Activated T-cell treated with anti-CD3 and anti-CD28 coated beads, Interleukin-2, amount 50 U/mL, for 1 hour (primary cell): ENCODE results near the gene TPD52L1.
A peak's percentile ranks its signal among the peaks of the same experiment; 100 is the strongest.
"Not testable (repeated sequence)": the region's sequence is repeated elsewhere in the genome, so short reads cannot be mapped to it uniquely, and the experiment has no call there.

Experiments
- DNase-seq: peaks from one replicate; pipeline ENCODE4 v3.0.0-alpha.2; 2020

Gene TPD52L1, protein sequence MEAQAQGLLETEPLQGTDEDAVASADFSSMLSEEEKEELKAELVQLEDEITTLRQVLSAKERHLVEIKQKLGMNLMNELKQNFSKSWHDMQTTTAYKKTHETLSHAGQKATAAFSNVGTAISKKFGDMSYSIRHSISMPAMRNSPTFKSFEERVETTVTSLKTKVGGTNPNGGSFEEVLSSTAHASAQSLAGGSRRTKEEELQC

DNA sequence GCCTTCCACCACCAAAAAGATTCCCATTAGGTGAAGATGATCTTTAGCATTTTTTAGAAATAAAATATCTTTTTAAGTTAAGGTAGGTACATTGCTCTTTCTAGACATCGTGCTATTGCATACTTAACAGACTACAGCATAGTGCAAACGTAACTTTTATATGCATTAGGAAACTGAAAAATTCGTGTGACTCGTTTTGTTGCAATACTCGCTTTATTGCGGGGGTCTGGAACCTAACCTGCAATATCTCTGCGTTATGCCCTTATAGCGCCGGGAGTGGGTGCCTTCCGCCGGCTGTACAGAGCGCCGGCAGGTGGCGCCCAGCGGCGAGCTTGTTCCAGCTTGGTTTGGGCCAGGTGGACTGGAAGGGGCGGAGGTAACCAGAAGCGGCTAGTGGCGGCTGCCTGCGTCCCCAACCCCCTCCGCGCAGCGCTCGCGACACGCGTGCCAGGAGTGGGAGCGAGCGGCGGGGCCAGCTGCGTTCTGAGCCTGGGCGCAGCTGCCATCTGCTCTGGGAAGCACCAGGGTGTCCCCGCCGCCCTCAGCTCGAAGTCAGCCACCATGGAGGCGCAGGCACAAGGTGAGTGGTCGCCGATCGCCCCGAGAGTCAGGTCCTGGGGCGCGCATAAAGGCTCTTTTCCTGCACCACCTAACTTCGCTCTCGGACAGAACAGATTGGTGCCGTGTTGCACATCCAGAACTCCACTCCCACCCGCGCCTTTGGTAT, at the start of gene TPD52L1:
TSS of gene TPD52L1 (plus strand) at position 383 of the 727 bp plus-strand sequence. CDS start at position 562, 179 bp downstream.
- peak; percentile 55 for DNase-seq

DNA sequence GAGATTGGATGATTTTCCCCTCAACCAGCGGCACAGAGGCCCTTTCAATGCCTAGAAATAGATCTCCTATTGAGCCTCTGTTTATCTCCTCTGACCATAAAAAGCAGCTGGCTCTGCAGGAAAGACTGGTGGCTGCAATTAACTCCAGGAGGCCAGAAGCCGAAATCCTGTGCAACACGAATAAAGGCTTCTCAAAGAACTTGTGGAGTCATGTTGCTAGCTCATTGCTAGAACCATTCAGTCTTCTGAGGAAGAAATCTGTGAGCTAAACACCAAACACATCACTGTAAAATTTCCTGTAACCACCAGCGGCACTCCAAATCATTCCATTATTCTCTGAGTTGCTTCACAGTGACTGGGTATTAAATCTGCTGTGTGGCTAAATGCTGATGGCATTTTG, 49.1 kb upstream of the TPD52L1 start:
- DNase-seq, result no peak

DNA sequence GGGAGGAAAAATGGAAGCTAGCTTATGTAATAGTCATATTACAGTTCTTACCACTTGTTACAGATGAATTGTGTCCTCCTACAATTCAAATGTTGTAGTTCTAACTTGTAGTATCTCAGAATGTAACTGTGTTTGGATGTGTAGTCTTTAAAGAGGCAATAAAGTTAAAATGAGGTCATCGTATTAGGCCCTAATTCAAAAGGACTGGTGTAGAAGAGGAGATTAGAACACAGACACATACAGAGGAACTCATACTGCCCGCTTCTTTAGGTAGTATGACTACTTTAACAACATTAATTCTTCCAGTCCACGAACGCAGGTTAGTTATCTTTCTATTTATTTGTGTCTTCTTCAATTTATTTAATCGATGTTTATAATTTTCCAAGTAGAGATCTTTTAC, 46.5 kb upstream of the TPD52L1 start:
- DNase-seq, result no peak

DNA sequence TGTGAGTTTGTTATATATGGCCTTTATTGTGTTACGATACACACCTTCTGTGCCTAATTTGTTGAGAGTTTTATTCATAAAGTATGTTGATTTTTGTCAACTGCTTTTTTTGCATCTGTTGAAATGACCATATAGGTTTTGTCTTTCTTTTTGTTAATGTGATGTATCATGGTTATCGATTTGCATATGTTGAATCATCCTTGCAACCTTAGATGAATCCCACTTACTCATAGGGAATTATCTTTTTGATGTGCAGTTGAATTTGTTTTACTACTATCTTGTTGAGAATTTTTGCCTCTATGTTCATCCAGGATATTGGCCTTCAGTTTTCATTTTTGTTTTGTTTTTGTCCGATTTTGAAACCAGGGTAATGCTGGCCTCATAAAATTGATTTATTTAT, 45.7 kb upstream of the TPD52L1 start:
- DNase-seq, result no peak

DNA sequence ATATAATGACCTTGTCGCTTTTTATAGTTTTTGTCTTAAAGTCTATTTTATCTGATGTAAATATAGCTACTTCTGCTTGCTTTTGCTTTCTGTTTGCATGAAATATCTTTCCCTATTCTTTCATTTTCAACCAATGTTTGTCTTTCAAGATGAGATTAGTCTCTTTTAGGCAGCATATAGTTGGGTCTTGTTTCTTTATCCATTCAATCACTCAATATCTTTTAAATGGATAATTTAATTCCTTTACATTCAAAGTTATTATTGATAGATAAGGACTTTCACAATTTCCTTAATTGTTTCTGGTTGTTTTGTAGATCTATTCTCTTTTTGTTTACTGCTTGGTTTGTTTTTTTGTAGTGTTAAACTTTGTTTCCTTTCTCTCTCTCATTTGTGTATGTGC, 43.5 kb upstream of the TPD52L1 start:
- no peak for DNase-seq

DNA sequence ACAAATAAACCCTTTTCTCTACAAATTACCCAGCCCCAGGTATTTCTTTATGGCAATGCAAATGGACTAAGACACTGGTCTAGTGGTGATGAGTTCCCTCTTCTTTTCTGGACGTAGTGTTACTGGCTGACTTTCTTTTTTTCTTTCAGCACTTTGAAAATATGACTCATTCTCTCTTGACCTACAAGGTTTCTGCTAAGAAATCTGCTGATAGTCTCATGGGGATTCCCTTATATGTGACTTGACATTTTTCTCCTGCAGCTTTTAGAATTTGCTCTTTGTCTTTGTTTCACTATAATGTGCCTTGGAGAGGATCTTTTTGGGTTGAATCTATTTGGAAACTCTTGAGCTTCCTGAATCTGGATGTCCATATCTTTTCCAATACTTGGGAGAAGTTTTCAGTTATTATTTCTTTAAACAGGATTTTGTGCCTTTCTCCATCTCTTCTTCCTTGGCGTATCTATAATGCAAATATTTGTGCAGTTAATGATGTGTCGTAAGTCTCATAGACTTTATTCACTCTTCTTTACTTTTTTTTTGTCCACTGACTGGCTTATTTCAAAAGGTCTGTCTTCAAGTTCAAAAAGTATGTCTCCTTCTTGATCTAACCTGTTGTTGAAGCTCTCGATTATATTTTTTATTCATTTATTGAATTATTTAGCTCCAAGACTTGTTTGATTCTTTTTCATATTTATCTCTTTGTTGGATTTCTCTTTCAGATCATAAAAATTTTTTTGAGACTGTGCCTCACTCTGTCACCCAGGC, 42.2 kb upstream of the TPD52L1 start:
- DNase-seq, result no peak

DNA sequence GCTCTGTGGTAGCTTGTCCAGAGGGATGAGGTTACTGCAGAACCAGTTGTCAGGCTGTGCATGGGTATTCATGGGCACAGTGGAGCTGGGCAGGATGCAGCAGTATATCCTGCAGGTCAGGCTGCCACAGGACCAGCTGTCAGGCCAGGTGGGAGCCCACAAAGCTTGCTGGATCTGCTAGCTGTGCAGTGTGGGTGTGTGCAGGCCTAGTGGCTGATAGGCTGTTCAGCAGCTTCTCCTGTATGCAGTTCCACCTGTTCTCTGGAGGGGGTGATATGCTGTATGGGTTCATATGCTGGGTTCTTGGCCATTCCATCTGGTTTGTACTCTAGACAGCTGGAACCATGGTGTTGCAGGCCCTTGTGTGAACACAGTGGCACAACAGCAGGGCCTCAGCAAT, 40.6 kb upstream of the TPD52L1 start:
- DNase-seq, result no peak

DNA sequence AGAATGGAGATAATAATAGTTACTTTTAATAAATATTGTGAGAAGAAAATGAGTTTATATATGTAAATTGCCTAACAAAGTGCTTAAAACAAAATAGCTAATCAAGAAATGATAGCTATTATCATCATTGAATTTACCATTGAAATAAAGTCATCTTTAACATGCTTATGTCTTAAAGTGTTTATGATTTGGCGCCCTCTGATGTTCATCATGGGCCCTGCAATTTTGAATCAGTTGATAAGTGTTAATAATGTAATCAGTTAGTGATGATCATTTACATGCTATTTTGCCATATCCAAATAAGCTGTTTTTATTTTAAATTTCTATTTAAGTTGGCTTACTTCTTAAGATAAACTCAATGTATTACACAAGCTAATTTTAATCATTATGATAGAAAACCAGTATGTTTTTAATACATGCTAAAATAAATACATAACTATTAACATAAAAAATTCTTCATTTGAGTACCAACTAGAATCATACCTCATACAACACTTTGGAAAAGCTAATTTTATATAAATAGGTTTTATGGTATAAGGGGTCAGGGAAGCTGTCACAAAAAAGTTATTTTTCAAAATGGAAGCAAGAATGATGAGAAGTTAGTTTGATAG, 39.2 kb upstream of the TPD52L1 start:
- peak; percentile 22 for DNase-seq

DNA sequence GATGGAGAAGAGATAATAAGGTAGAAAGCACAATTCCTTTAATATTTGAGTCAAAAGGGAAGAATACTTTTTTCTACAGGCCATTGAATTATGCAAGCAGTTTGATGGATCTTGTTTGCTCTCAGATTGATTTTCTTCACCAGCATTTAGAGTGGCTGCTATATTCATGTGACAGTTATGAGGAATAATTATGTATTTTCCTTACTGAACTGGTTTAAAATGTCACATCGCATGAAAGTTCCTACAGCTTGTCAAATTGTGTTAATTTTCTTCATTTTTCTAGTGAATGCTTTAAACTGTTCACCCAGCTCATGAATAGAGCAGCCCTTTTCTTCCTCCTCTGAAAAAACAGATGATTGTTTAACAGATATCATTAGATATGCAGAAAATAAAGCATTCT, 37.4 kb upstream of the TPD52L1 start:
- DNase-seq, result no peak

DNA sequence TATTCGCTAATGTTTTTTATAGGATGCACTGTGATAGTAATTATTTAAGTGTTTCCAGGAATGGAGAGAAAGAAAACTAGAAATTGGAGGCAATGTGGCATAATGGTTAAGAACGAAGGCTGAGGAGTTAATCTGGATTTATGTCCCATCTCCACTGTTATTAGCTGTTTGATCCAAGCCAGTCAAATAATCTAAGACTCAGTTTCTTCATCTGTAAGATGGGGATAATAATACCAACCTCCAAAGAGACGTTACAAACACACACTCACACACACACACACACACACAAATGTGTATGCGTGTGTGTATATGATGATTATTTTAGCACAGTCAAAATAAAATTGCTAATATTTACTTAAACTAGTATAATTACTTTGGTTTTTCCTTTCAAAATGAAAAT, 36.9 kb upstream of the TPD52L1 start:
- DNase-seq, result no peak

DNA sequence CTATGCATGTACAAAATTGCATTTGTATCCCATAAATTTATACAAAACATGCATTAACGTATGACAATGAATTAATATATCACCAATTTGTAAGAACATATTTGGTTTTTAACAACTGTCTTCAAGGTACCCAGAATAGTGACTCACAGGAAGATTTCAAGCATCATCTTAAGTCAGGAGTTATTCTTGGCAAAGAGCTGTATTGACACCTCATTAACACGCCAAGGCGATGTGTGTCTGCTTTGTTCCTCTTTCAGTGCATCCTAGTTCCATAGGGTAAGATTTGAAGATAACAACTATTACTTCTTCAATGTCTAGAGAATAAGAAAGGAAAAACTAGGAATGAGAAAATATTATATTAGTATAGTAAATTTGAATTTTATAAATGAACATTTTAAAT, 35.8 kb upstream of the TPD52L1 start:
- DNase-seq, result no peak

DNA sequence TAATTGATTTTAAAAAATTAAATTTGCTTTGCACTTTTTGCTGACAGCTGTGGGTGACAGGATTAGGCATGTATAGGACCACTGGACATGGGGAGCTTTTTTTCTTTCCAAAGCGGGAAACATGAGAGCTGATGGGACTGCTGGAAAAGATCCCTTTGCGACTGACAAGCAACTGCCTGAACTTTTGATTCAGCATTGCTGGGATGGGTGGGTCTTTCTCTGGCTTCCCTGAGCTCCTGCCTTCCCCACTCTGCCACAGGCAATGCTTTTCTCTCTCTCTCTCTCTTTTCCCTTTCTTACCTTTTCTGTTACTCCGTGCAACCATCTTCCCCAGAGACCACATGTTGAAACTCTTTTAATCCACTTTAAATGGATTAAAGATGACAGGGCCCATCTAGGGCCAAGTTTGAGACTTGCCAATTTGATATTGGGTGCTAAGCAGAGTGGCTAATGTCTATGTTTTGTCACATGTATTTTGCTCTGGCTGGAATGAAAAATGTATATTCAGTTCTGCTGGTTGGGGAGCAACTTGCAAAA, 33.5 kb upstream of the TPD52L1 start:
- DNase-seq, result no peak

DNA sequence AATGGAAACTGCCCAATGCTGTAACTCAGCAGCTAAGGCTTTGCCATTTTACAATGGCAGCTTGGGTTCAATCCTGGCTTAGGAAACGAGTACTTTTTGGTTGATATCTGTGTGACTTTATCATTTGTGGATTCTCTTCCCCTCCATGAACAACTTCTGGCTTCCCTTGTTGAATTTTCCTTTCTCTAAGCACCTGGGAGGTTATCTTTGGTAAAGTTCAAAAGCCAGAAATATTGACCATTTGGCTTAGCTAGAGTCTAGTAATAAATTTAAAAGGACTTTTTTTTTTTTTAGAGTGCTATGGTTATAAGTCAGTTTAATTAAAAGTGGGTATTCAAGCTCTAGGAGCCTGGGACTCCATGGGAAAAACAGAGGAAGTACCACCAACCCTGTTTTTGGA, 31.7 kb upstream of the TPD52L1 start:
- DNase-seq, result no peak

DNA sequence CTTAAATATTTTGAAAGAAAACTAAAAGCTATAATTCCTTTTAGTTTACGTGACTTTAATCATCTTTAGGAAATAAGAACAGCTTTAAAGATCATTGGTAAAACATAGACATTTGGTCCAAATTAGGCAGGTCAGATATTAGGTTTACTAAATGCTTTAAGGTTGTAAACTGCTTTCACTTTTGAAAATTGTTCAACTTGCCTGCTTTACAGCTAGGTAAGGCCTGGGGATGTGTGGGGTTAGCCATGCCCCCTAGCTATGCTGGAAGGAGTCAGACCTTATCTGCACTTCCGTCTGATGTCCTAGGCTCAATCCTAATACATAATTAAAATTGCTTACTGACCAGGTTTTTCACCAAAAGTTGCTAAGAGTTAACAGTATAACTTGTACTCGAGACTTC, 30.5 kb upstream of the TPD52L1 start:
- DNase-seq, result no peak

DNA sequence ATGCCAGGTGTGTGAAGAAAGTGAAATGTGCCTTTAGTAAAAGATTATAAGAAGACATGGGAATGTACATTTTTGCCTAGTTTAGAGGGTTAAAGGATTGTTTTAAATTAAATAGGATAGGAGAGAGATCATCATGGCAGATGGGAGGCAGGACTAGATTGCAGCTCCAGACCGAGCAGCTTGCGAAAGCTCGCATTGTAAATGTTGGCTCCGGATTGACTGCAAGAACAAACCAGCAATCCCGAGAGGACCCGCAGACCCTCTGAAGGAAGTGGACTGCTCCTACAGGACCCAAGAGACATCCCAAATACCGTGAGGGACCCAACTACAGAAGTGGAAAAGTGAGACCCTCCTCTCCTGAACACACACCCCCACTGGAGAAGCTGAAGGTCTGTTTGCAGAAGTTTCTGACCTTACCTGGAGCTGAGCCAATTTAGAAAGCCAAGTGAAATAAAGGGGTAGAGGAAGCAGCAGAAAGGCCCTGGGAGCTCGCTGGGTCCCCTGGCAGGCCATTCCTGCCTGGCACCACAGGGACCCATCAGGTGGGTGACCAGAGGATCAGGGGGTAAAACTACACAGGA, 30.0 kb upstream of the TPD52L1 start:
- DNase-seq, result no peak

DNA sequence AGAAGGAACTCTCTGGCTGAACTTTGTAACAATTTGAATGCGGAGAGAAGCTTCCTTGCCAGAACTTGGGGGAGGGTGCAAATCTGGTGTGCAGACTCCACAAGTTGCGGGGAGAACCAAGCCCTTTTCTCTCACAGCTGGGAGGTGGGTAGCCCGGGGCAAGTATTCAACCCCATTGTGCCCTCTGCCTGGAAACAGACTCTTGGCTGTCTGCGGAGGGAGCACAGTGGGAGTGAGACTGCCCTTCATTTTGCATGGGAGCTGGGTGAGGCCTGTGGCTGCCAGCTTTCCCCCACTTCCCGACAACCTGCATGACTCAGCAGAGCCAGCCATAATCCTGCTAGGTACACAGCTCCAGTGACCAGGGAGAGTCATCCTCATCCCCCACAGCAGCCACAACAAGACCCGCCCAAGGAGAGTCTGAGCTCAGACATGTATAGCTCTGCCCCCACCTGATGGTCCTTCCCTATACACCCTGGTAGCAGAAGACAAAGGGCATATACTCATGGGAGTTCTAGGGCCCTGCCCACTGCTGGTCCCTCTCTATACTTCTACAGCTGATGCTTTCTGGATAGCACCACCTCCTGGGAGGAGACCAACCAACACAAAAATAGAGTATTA, 29.4 kb upstream of the TPD52L1 start:
- DNase-seq, result no peak

DNA sequence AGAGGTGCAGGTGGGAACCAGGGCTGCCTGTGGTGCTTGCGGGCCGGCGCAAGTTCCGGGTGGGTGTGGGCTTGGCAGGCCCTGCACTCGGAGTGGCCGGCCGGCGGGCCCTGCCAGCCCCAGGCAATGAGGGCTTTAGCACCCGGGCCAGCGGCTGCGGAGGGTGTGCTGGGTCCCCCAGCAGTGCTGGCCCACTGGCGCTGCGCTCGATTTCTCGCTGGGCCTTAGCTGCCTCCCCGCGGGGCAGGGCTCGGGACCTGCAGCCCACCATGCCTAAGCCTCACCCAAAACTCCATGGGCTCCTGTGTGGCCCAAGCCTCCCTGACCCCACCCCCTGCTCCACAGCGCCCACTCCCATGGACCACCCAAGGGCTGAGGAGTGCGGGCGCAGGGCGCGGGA, 27.7 kb upstream of the TPD52L1 start:
- DNase-seq, result not testable (repeated sequence)

DNA sequence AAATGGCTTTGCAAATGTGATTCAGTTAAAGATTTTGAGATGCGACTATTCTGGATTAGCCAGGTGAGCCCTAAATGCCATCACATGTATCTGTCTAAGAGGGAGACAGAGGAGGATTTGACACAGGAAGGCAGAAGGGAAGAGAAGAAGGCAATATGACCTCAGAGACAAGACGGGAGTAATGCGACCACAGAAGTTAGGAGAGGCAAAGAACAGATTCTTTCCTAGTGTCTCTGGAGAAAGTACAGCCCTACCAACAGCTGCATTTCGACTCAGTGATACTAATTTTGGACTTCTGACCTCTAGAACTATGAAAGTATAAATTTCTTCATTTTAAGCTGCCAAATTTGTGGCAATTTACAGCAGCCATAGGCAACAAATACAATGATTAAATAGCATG, 24.2 kb upstream of the TPD52L1 start:
- no peak for DNase-seq

DNA sequence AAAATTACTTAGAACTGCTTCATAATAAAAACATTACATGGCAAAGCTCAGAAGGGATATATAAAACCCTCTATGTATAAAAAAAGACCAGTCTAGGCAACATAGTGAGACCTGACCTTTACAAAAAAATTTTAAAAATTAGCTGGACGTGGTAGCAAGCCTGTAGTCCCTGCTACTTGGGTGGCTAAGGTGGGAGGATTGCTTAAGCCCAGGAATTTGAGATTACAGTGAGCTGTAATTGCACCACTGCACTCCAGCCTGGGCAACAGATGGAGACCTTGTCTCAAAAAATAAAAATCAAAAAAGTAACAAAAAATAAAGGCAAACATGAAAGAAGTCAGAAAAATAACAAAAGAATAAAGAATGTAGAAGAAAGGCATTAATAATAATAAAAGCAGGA, 21.5 kb upstream of the TPD52L1 start:
- DNase-seq, result no peak

DNA sequence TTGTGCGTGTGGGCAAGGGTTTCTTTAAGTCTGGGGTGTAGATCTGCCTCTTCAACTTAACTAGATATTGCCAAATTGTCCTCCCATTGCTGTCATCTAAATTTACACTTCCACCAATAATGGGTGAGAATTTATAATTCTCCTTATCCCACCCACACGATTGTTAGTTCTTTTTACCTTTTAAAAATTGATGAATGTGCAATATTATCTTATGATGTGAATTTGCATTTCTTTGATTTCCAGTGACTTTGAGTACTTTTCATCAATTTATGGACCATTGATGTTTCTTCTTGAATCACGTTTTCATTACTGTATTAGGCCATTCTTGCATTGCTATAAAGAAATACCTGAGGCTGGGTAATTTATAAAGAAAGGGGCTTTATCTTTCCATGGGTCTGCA, 17.2 kb upstream of the TPD52L1 start:
- no peak for DNase-seq

DNA sequence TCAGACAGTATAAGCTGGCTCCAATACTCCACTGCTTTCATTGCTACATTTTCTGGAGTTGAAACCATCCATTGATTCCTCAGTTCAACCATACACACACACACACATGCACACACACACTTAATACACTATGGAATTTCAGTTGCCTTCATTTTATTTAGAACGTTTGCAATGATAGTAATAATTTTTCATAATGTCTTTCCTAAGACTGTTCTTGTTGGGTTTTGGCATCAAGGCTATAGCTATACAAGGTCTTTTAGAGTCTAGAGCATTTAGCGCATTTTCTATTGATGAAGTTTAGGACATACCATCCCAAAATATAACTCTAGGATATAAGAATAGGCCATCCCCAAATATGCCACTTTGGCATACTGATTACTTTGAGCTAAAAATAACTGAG, 15.5 kb upstream of the TPD52L1 start:
- DNase-seq, result no peak

DNA sequence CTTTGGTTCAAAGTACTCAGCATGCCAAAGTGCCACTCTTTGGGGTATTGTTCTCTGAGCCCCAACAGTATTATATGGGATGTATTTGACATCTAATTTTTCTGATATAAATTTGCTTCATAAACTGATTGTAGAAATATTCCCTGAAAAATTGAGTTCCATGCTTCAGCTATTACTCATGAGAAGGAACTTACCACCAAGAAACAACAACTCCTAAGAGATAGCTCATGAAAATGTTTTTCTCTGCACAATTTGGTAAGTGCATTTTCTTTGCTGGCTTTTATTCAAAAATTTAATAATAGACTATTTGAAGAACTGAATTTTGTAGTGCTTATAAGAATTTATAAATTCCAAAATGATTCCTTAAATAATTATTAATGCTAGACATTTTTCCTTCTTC, 12.8 kb upstream of the TPD52L1 start:
- DNase-seq, result no peak

DNA sequence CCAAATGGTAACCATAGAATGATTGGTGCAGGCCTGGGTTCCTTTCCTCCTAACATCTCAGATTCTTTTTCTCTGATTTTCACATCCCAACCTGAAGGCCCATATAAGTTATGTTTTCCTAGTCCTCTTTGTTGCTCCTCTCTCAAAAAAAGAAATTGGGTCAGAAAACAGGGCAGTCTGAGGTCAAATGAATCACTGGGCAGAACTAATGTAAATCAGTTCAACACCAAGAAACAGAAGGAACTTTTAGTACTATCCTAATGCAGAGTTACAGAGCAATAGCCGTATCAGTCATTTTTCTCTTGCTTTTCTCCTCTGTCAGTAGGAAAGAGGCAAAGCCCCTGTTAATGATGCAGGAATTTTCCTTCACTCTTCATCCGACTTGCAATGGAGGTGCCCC, 11.0 kb upstream of the TPD52L1 start:
- DNase-seq, result no peak
